ENCODE data around the gene CELF3.

Gene CELF3

GRCh38 chr1:151707541-151708065 lies 9.0 kb downstream of the CELF3 start:
- TF ChIP-seq, protein P1, sequence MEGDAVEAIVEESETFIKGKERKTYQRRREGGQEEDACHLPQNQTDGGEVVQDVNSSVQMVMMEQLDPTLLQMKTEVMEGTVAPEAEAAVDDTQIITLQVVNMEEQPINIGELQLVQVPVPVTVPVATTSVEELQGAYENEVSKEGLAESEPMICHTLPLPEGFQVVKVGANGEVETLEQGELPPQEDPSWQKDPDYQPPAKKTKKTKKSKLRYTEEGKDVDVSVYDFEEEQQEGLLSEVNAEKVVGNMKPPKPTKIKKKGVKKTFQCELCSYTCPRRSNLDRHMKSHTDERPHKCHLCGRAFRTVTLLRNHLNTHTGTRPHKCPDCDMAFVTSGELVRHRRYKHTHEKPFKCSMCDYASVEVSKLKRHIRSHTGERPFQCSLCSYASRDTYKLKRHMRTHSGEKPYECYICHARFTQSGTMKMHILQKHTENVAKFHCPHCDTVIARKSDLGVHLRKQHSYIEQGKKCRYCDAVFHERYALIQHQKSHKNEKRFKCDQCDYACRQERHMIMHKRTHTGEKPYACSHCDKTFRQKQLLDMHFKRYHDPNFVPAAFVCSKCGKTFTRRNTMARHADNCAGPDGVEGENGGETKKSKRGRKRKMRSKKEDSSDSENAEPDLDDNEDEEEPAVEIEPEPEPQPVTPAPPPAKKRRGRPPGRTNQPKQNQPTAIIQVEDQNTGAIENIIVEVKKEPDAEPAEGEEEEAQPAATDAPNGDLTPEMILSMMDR (conservative IDR thresholded peaks at IDR 0.05; ENCODE audit: low read depth, low read length): no peak
- DNase-seq (ENCODE audit: low read depth): no peak
- H3K4me3 ChIP-seq (ENCODE audit: low read length): no peak overlapping the region

DNA sequence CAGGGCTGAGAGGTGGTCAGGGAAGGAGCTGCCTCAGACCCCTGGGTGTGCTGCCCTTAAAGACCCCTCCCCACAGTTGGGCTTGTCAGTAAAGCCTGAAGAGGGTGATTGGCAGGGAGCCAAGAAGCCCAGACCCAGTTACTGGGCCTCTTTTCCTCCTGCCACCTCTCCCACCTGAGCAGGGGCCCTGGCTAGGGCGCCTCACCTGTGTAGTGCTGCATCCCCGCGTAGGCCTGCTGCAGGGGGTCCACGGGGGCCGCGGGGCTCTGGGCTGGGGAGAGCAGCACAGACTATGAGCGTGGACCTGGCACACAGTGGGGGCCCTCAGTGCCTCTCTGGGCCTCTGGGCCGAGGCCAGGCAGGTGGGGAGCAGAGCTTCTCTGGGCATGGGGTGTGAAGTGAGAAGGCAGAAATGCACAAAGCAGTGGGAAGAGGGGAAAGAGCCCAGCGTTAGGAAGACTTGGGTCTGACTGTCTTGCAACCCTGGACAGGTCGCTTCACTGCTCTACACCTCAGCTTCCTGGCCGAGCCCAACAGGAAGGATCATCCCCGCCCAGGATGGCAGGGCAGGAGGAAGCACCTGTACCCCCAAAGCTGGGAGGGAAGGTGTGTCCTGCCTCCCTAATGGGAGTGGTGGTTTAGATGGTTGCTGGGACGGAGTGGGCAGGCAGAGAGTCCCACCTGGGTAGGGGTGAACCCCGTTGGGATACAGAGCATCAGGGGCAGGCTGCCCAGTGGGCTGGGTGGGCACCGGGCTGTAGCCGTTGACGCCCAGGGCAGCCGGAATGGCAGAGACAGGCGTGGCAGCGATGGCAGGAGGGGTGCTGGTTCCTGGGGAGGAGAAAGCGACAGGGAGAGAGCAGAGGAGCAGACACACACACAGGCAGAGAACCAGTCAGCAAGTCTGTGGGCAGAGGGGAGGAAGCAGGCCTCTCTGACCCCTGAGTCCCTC lies 9.9 kb downstream of the CELF3 start:
- TF ChIP-seq, protein P1 (conservative IDR thresholded peaks at IDR 0.05; ENCODE audit: low read depth, low read length): no peak
- no peak overlapping the region for H3K4me3 ChIP-seq (ENCODE audit: low read length)
- DNase-seq (ENCODE audit: low read depth): no peak

- no peak overlapping the region for H3K4me3 ChIP-seq (ENCODE audit: low read length)
- DNase-seq (ENCODE audit: low read depth): no peak
- TF ChIP-seq, protein P1 (conservative IDR thresholded peaks at IDR 0.05; ENCODE audit: low read depth, low read length): no peak
Observed at GRCh38 chr1:151705753-151706463, 10.7 kb downstream of the CELF3 start.

GRCh38 chr1:151705146-151705545 lies 11.5 kb downstream of the CELF3 start:
- TF ChIP-seq, protein P1 (conservative IDR thresholded peaks at IDR 0.05; ENCODE audit: low read depth, low read length): no peak
- DNase-seq (ENCODE audit: low read depth): no peak

GRCh38 chr1:151704246-151704645 lies 12.4 kb downstream of the CELF3 start:
- no peak overlapping the region for H3K4me3 ChIP-seq (ENCODE audit: low read length)
- TF ChIP-seq, protein P1 (conservative IDR thresholded peaks at IDR 0.05; ENCODE audit: low read depth, low read length): no peak
- DNase-seq (ENCODE audit: low read depth): no peak

More at GRCh38 chr1:151705146-151705545, 11.5 kb downstream of the CELF3 start:
- no peak overlapping the region for H3K4me3 ChIP-seq (ENCODE audit: low read length)

DNA sequence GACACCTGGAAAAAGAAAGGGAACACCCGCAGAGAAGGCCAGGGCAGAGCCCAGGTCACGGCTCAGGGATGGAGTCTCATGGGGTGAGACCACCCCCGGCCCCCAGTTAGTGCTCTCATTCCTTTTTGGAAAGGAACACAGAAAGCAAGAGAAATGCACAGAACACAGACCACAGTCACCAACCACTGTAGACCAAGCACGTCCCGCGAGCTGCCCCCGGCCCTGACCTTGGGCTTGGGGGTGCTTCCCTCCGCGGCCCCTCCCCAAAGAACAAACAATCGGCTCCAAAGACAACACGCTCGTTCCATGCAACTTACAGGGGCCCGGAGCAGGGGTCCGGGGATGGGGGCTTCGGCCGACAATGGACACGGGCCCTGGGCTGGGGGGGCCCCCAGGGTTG lies 12.8 kb downstream of the CELF3 start:
- DNase-seq (ENCODE audit: low read depth): no peak
- no peak overlapping the region for H3K4me3 ChIP-seq (ENCODE audit: low read length)
- TF ChIP-seq, protein P1 (conservative IDR thresholded peaks at IDR 0.05; ENCODE audit: low read depth, low read length): no peak

All from retinal pigment epithelial cell (primary cell).